Suprapubic skin (tissue), 3 donors: ENCODE results near the gene SCNN1B.

Experiments used
- POLR2A ChIP-seq, 2 donors: fragments of 450-650 bp; IDR thresholded peaks; one replicate each; pipeline ENCODE4 v1.6.1; 2017; ENCODE audit warnings: antibody characterized with exemption in 2 of 2, mild to moderate bottlenecking in 2 of 2, moderate library complexity in 2 of 2
- TF ChIP-seq, protein P1 (sequence below), 2 donors: fragments of 200-600 bp in 1 of 2; fragments of 450-650 bp in 1 of 2; sonication (generic) in 1 of 2; IDR thresholded peaks; one replicate each; pipeline ENCODE4 v1.5.1; 2016 to 2019; ENCODE audit warnings: antibody characterized with exemption in 2 of 2, mild to moderate bottlenecking in 1 of 2, moderate library complexity in 1 of 2

DNA sequence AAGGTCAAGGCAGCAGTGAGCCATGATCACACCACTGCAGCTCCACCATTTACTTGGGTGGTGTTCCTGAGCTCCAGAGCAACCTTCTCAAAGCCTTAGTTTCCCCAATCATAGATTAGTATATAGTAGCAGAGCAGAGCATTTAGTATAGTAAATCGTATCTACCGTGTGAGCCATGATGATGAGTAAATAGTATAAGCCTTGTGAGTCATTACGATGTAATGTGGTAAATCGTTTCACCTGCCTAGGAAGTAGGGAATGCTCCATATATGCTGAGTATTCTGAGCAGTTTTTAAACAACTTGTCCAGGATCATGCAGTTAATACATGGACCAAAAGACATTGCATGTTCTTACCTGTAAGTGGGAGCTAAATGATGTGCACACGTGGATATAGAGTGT lies 66.4 kb downstream of the SCNN1B start:
- TF ChIP-seq, protein P1, sequence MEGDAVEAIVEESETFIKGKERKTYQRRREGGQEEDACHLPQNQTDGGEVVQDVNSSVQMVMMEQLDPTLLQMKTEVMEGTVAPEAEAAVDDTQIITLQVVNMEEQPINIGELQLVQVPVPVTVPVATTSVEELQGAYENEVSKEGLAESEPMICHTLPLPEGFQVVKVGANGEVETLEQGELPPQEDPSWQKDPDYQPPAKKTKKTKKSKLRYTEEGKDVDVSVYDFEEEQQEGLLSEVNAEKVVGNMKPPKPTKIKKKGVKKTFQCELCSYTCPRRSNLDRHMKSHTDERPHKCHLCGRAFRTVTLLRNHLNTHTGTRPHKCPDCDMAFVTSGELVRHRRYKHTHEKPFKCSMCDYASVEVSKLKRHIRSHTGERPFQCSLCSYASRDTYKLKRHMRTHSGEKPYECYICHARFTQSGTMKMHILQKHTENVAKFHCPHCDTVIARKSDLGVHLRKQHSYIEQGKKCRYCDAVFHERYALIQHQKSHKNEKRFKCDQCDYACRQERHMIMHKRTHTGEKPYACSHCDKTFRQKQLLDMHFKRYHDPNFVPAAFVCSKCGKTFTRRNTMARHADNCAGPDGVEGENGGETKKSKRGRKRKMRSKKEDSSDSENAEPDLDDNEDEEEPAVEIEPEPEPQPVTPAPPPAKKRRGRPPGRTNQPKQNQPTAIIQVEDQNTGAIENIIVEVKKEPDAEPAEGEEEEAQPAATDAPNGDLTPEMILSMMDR (IDR thresholded peaks at IDR 0.05): no peak
- no peak for TF ChIP-seq POLR2A (IDR thresholded peaks at IDR 0.05)
